GM12878 (cell line): ENCODE measurements around the gene CHD5. TPM values are rescaled to one million over a fixed set of nuclear protein-coding genes. Genes with fewer than 3 reads are reported as not detected.

Experiments used
- ATAC-seq: fragments of 200-7000 bp; cut with Tn5 transposase; 3 replicates; pipeline ENCODE4 v1.9.1; 2020; ENCODE audit warnings: mild to moderate bottlenecking, moderate library complexity
- BruUV-seq: library from RNA; stranded (reverse); fragments of 400-500 nt; replicated peaks from 2 replicates; lab custom pipeline; 2021; lab: Mats Ljungman, UMichigan
- CTCF ChIA-PET: fragments of 300-600 bp; sonication (Branson Sonifier 250); formaldehyde crosslinking; extraction: SDS; loops from one replicate; lab custom pipeline; 2021; ENCODE audit warnings: inconsistent platforms; lab: Yijun Ruan, JAX
- POLR2A ChIA-PET: fragments of 350-600 bp; formaldehyde crosslinking; extraction: SDS; loops from one replicate; lab custom pipeline; 2021; ENCODE audit warnings: inconsistent platforms; lab: Charles Lee
- RAD21 ChIA-PET: fragments of 300-600 bp; sonication (Branson Sonifier 250); formaldehyde crosslinking; loops from one replicate; lab custom pipeline; 2023; ENCODE audit warnings: antibody characterized with exemption; ENCODE audit not compliant: unreplicated experiment; lab: Charles Lee
- SMC1A ChIA-PET: fragments of 300-600 bp; sonication (Branson Sonifier 250); formaldehyde crosslinking; loops from one replicate; lab custom pipeline; 2023; ENCODE audit not compliant: unreplicated experiment, uncharacterized antibody; lab: Charles Lee
- DNase-seq: peaks from one replicate; pipeline ENCODE4 v3.0.0-alpha.2; 2011; ENCODE audit warnings: low read depth, low spot score
- FAIRE-seq: peaks from 3 replicates; lab custom pipeline; 2011; peaks lifted over from hg19 to GRCh38; lab: Jason Lieb, UNC
- H2AFZ ChIP-seq: 2 replicates; pipeline ENCODE4 v1.6.0; 2011; ENCODE audit warnings: low read depth, low read length, control low read depth; ENCODE audit not compliant: control insufficient read depth
- H3K27ac ChIP-seq: 2 replicates; pipeline ENCODE4 v1.5.1; 2011; ENCODE audit warnings: control low read depth; ENCODE audit not compliant: control insufficient read depth, insufficient read depth
- H3K27me3 ChIP-seq, 2 experiments: replicated peaks in 1 of 2; 2 replicates each; pipeline versions ENCODE4 v1.6.0 to v1.6.1; 2011; ENCODE audit warnings: low read length in 1 of 2; ENCODE audit not compliant: control insufficient read depth in 2 of 2, insufficient read depth in 2 of 2
- H3K36me3 ChIP-seq, 2 experiments: 2 replicates each; pipeline ENCODE4 v1.5.1; 2011; ENCODE audit warnings: low read length in 1 of 2; ENCODE audit not compliant: control insufficient read depth in 2 of 2, insufficient read depth in 2 of 2
- H3K4me1 ChIP-seq: 2 replicates; pipeline ENCODE4 v1.6.1; 2011; ENCODE audit warnings: mild to moderate bottlenecking, low read length, moderate library complexity, mixed read lengths; ENCODE audit not compliant: control insufficient read depth, insufficient read depth
- H3K4me2 ChIP-seq: 2 replicates; pipeline ENCODE4 v1.6.0; 2011; ENCODE audit warnings: control low read depth; ENCODE audit not compliant: control insufficient read depth, insufficient read depth
- H3K4me3 ChIP-seq: fragments of 200-600 bp; sonication (generic); 2 replicates; pipeline ENCODE4 v1.5.1; 2016
- H3K79me2 ChIP-seq: 2 replicates; pipeline ENCODE4 v1.6.0; 2011; ENCODE audit warnings: low read length; ENCODE audit not compliant: control insufficient read depth, insufficient read depth
- H3K9ac ChIP-seq: 2 replicates; pipeline ENCODE4 v1.8.0; 2011; ENCODE audit warnings: low read length, control low read depth, mixed read lengths; ENCODE audit not compliant: control insufficient read depth, insufficient read depth
- H3K9me3 ChIP-seq: replicated peaks from 3 replicates; pipeline ENCODE4 v1.5.1; 2011; ENCODE audit warnings: mild to moderate bottlenecking, low read length; ENCODE audit not compliant: control insufficient read depth, insufficient read depth
- H4K20me1 ChIP-seq: 2 replicates; pipeline ENCODE4 v1.6.0; 2011; ENCODE audit not compliant: control insufficient read depth, insufficient read depth
- ATF7 ChIP-seq: fragments of 450-650 bp; IDR thresholded peaks from 2 replicates; pipeline ENCODE4 v1.6.1; 2016; ENCODE audit warnings: low read depth, mild to moderate bottlenecking
- CBFB ChIP-seq: IDR thresholded peaks from 2 replicates; pipeline ENCODE4 v1.6.1; 2016; ENCODE audit warnings: antibody characterized with exemption, low read depth
- CBX3 ChIP-seq: fragments of 200-600 bp; sonication (generic); IDR thresholded peaks from 2 replicates; pipeline ENCODE4 v1.6.1; 2016; ENCODE audit warnings: low read depth, borderline replicate concordance
- CEBPZ ChIP-seq: fragments of 150-350 bp; IDR thresholded peaks from 2 replicates; pipeline ENCODE4 v1.6.1; 2016; ENCODE audit warnings: low read depth, low read length
- CREM ChIP-seq: IDR thresholded peaks from 2 replicates; pipeline ENCODE4 v1.6.1; 2014; ENCODE audit warnings: antibody characterized with exemption, low read depth
- EED ChIP-seq: sonication (generic); IDR thresholded peaks from 2 replicates; pipeline ENCODE4 v1.6.1; 2016; ENCODE audit warnings: antibody characterized with exemption, low read depth
- ESRRA ChIP-seq: IDR thresholded peaks from 2 replicates; pipeline ENCODE4 v1.6.1; 2012; ENCODE audit warnings: mild to moderate bottlenecking, low read length, improper control_type of control experiment
- GATAD2B ChIP-seq: fragments of 450-650 bp; conservative IDR thresholded peaks from 2 replicates; pipeline ENCODE4 v1.6.1; 2017; ENCODE audit warnings: low read depth, mild to moderate bottlenecking, moderate library complexity
- HDAC6 ChIP-seq: fragments of 200-600 bp; sonication (generic); IDR thresholded peaks from one replicate; pipeline ENCODE4 v1.8.0; 2017; ENCODE audit warnings: antibody characterized with exemption; ENCODE audit not compliant: unreplicated experiment
- IKZF1 ChIP-seq: fragments of 450-650 bp; conservative IDR thresholded peaks from 2 replicates; pipeline ENCODE4 v1.6.1; 2017; ENCODE audit warnings: antibody characterized with exemption, mild to moderate bottlenecking
- KLF5 ChIP-seq: fragments of 450-650 bp; IDR thresholded peaks from 2 replicates; pipeline ENCODE4 v1.6.1; 2014; ENCODE audit warnings: mild to moderate bottlenecking; ENCODE audit not compliant: partially characterized antibody
- NRF1 ChIP-seq: conservative IDR thresholded peaks from 2 replicates; pipeline ENCODE4 v1.6.1; 2011; ENCODE audit warnings: mild to moderate bottlenecking, low read depth, low read length, improper control_type of control experiment
- PAX5 ChIP-seq: IDR thresholded peaks from 2 replicates; pipeline ENCODE4 v1.6.1; 2011; ENCODE audit warnings: low read depth, low read length, borderline replicate concordance
- POLR2AphosphoS2 ChIP-seq: IDR thresholded peaks from 2 replicates; pipeline ENCODE4 v1.6.1; 2011; ENCODE audit warnings: low read depth, mild to moderate bottlenecking, low read length, improper control_type of control experiment, moderate library complexity
- POLR2AphosphoS5 ChIP-seq: IDR thresholded peaks from 2 replicates; pipeline ENCODE4 v1.6.1; 2011; ENCODE audit warnings: mild to moderate bottlenecking, low read length, inconsistent platforms
- RUNX3 ChIP-seq: IDR thresholded peaks from 2 replicates; pipeline ENCODE4 v1.6.1; 2012; ENCODE audit warnings: low read length, inconsistent platforms
- SMARCA5 ChIP-seq: fragments of 450-650 bp; IDR thresholded peaks from 2 replicates; pipeline ENCODE4 v1.6.1; 2017; ENCODE audit warnings: mild to moderate bottlenecking
- TBL1XR1 ChIP-seq: IDR thresholded peaks from 2 replicates; pipeline ENCODE4 v1.6.1; 2012; ENCODE audit warnings: low read depth, low read length, improper control_type of control experiment
- TCF3 ChIP-seq: IDR thresholded peaks from 2 replicates; pipeline ENCODE4 v1.6.1; 2012; ENCODE audit warnings: low read depth, mild to moderate bottlenecking, low read length, borderline replicate concordance; ENCODE audit not compliant: insufficient read depth
- WGBS: methylation state at CpG from one replicate; pipeline ENCODE4 v1.1.6; 2016; ENCODE audit warnings: low lambda C conversion rate; ENCODE audit not compliant: insufficient replicate concordance, insufficient coverage; ENCODE audit errors: missing lambda C conversion rate; 5-methylcytosine and 5-hydroxymethylcytosine counted together
- in situ Hi-C: fragments of 300-500 bp; cut with MboI; formaldehyde crosslinking; loops from 9 replicates; pipeline ENCODE4 v1.14.3; 2018; ENCODE audit warnings: mixed read lengths
- intact Hi-C: fragments of 100-400 bp; cut with micrococcal nuclease; formaldehyde crosslinking; loops from one replicate; pipeline ENCODE4 v1.14.2; 2022; ENCODE audit not compliant: unreplicated experiment
- polyA plus RNA-seq, 11 experiments: library from polyadenylated mRNA; depleted of rRNA in 4 of 11; unstranded in 6 of 11; stranded (reverse) in 5 of 11; fragments of >200 nt; fragmentation: Nextera tagmentation in 4 of 11; fragmentation: Illumina TruSeq in 1 of 11; extraction: Ambion mirVana in 4 of 11; extraction: Trizol in 1 of 11; gene quantifications; 1 replicate in 1 of 11; 2 replicates in 10 of 11; pipeline versions ENCODE4 v1.2.1 to v1.2.3, GENCODE V29; 2011 to 2016; ENCODE audit warnings: inconsistent platforms in 2 of 11, missing spikeins in 2 of 11, low read depth in 1 of 11
- total RNA-seq, 4 experiments: library from RNA; depleted of rRNA in 3 of 4; stranded (reverse); fragments of >200 nt in 3 of 4; fragmentation: Illumina TruSeq in 1 of 4; extraction: Trizol in 1 of 4; gene quantifications; 2 replicates each; pipeline versions ENCODE4 v1.2.1 to v1.2.3, GENCODE V29; 2013 to 2021
- TF ChIP-seq, protein P1 (sequence below): fragments of 450-650 bp; IDR thresholded peaks from 2 replicates; pipeline ENCODE4 v1.6.1; 2017; ENCODE audit warnings: low read depth, mild to moderate bottlenecking, moderate library complexity

CHD5 gene
- total and polyA plus RNA-seq, 10 of the 15 experiments (the other 5 are each of a cell fraction or from before 2014, with no cell fraction given) = 0.03 to 0.49 (median 0.13) TPM; not detected in 3

DNA sequence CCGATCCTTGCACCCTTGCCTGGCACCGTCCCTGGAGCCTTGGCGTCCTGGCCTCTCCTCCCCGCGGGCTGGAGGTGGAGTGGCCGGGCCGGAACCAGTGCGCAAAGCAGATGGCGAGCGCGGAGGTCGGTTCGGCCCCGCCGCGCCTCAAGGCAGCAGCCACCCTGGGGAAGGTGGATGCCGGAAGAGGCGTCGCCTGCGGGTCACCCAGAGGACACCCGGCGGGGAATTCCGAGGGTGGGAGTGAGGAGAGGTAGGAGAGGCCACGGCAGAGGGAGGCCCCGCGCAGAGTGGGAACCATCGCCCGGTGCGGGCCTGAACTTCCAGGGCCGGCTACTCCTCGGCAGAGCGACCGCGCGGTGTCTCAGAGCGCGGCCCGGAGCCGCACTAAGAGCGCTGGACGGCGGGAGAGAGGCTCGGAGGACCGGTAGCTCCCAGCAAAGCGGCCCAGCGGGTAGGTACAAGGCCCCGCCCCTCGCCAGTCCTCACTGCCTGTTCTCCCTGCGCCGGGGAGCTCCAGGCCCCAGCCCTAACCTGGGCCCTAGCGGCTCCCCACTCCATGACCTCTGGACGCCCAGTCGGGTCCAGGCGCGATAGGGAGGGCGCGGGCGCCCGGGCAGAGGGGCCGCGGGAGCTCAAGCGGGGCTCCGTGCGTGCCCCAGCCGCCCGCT is 25.9 kb upstream of the CHD5 start, which contains the start of gene RNF207:
Gene RNF207 (plus strand): TSS at position 271 of the 671 bp plus-strand sequence. CDS start 417 bp downstream, outside the sequence.
- ChIA-PET CTCF (interaction anchor here (0.8 to 4.1 kb wide), 10 partner anchors 9 to 186 kb away, joined by 3 to 17 read pairs (median 4); no protein-coding TSS in a partner anchor), POLR2A (interaction anchor here (0.5 to 2.4 kb wide), 7 partner anchors 9 to 258 kb away, joined by 3 to 10 read pairs (median 5); partner anchors contain the start of gene ICMT), SMC1A (interaction anchor here (0.8 to 1.8 kb wide), 4 partner anchors 8 to 179 kb away, joined by 3 to 4 read pairs (median 3); no protein-coding TSS in a partner anchor), RAD21 (interaction anchor here (1.1 to 1.5 kb wide), 3 partner anchors 28 to 39 kb away, joined by 5 to 10 read pairs (median 6); partner anchors contain the start of gene ICMT)
- peaks cover 18% of the 10 kb centered on the region for H3K4me1 ChIP-seq
- no peak for DNase-seq
- H3K27ac ChIP-seq = peak within 1 kb of the TSS; percentile 88
- in situ Hi-C loops = no loop called here
- H3K27me3 ChIP-seq = no peaks in the 10 kb centered on the region
- ATAC-seq = peak; percentile 84
- H3K9ac ChIP-seq = peak within 1 kb of the TSS; percentile 88
- FAIRE-seq = no peak
- H4K20me1 ChIP-seq = no peaks in the 10 kb centered on the region
- peak within 1 kb of the TSS; percentile 94 for H2AFZ ChIP-seq
- under 1% methylated on average over 66 of the region's 66 CpGs for WGBS
- intact Hi-C loops = no loop called here
- peak within 1 kb of the TSS; percentile 91 for H3K4me2 ChIP-seq
- BruUV-seq = no TSS peak
- H3K36me3 ChIP-seq = peaks cover 0 to 3% of the 10 kb centered on the region in 2 experiments; a peak in 3 of 4 replicates
- peak within 1 kb of the TSS; percentile 75 for H3K4me3 ChIP-seq
- H3K9me3 ChIP-seq = no peaks in the 10 kb centered on the region
- peaks cover 9% of the 10 kb centered on the region for H3K79me2 ChIP-seq
- no peak for TF ChIP-seq CEBPZ
- peak; percentile 78 for TF ChIP-seq TBL1XR1
- 0 out of 2 replicates have a peak, but pooled peaks have one; percentile 46 for TF ChIP-seq CREM
- TF ChIP-seq POLR2AphosphoS5 = peak; percentile 81; the same call in 1 of the 2 replicates
- 0 out of 2 replicates have a peak, but pooled peaks have one; percentile 41 for TF ChIP-seq POLR2AphosphoS2
- no peak for TF ChIP-seq ATF7
- TF ChIP-seq ESRRA = 0 out of 2 replicates have a peak, but pooled peaks have one; percentile 76
- no peak for TF ChIP-seq PAX5
- TF ChIP-seq CBFB = no peak
- TF ChIP-seq SMARCA5 = 0 out of 2 replicates have a peak, but pooled peaks have one; percentile 49
- no peak for TF ChIP-seq KLF5
- TF ChIP-seq, protein P1, sequence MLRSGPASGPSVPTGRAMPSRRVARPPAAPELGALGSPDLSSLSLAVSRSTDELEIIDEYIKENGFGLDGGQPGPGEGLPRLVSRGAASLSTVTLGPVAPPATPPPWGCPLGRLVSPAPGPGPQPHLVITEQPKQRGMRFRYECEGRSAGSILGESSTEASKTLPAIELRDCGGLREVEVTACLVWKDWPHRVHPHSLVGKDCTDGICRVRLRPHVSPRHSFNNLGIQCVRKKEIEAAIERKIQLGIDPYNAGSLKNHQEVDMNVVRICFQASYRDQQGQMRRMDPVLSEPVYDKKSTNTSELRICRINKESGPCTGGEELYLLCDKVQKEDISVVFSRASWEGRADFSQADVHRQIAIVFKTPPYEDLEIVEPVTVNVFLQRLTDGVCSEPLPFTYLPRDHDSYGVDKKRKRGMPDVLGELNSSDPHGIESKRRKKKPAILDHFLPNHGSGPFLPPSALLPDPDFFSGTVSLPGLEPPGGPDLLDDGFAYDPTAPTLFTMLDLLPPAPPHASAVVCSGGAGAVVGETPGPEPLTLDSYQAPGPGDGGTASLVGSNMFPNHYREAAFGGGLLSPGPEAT = peak; percentile 89
- TF ChIP-seq HDAC6 = peak; percentile 81
- peak; percentile 92 for TF ChIP-seq IKZF1
- no peak for TF ChIP-seq CBX3
- TF ChIP-seq NRF1 = no peak
- TF ChIP-seq RUNX3 = peak; percentile 39; the same call in 1 of the 2 replicates
- TF ChIP-seq EED = peak; percentile 57
- peak; percentile 87 for TF ChIP-seq GATAD2B
- no peak for TF ChIP-seq TCF3
